Measurements from ENCODE around the gene CHAC1.

The CHAC1 gene

GRCh38 chr15:40985541-40986330, 32.5 kb downstream of the CHAC1 start:
- no peak for DNase-seq (ENCODE audit: low read depth)
- TF ChIP-seq CTCF (IDR thresholded peaks at IDR 0.05; ENCODE audit: insufficient read depth, low read depth, low read length, missing control alignments): no peak
- no peak overlapping the region for H3K4me3 ChIP-seq (ENCODE audit: low read depth, low read length)

DNA sequence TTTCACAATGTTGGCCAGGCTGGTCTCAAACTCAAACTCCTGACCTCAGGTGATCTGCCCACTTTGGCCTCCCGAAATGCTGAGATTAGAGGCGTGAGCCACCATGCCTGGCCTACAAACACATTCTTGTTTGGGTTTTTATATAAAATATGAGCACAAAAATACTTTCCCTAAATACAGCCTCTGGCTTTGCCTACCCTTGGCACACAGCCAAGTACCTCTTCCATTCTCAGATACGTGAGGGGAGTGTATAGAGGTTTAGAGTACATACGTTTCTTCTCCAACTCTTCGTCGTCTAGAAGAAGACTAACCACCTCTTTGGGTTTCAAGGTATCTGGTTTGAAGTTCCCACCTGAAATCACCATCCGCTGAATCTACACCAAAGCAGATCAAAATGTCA, 33.5 kb downstream of the CHAC1 start:
- no peak for DNase-seq (ENCODE audit: low read depth)
- no peak overlapping the region for H3K4me3 ChIP-seq (ENCODE audit: low read depth, low read length)
- TF ChIP-seq CTCF (IDR thresholded peaks at IDR 0.05; ENCODE audit: insufficient read depth, low read depth, low read length, missing control alignments): no peak

DNA sequence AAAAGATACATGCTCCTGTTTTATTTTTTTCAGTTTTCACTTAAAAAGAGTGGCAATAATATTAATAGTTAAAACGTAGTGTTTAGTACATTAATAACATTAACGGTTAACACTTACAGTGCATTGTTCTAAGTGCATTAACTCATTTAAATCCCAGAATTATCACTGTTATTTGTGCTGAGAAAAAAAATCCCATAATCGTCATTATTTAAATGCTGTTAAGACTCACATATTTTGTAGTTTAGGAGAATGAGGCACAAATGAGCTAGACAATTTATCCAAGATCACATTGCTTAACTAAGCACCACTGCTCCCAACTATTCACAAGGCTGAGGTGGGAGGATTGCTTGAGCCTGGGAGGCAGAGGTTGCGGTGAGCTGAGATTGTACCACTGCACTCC, 34.9 kb downstream of the CHAC1 start:
- DNase-seq (ENCODE audit: low read depth): no peak
- no peak overlapping the region for H3K4me3 ChIP-seq (ENCODE audit: low read depth, low read length)
- TF ChIP-seq CTCF (IDR thresholded peaks at IDR 0.05; ENCODE audit: insufficient read depth, low read depth, low read length, missing control alignments): no peak

DNA sequence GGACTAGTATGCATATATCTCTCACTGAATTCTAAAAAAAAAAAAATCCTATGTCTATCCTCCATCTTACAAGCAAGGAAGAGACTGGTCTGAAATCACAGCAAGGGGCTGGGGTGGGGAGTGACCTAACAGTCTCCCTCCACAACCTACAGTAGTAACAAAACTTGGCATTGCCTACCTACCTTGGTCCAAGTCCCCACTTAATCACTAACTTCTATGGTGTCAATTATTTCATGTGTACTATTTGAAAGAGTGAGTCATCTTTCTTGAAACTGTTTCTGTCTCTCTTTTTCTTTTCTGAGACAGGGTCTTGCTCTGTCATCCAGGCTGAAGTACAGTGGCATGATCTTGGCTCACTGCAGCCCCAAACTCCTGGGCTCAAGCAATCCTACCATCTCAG, 36.8 kb downstream of the CHAC1 start:
- DNase-seq (ENCODE audit: low read depth): no peak
- TF ChIP-seq CTCF (IDR thresholded peaks at IDR 0.05; ENCODE audit: insufficient read depth, low read depth, low read length, missing control alignments): no peak
- no peak overlapping the region for H3K4me3 ChIP-seq (ENCODE audit: low read depth, low read length)

- no peak overlapping the region for H3K4me3 ChIP-seq (ENCODE audit: low read depth, low read length)
- DNase-seq (ENCODE audit: low read depth): no peak
- TF ChIP-seq CTCF (IDR thresholded peaks at IDR 0.05; ENCODE audit: insufficient read depth, low read depth, low read length, missing control alignments): no peak
These were observed 37.5 kb downstream of the CHAC1 start for GRCh38 chr15:40990789-40991188.

- no peak overlapping the region for H3K4me3 ChIP-seq (ENCODE audit: low read depth, low read length)
- no peak for DNase-seq (ENCODE audit: low read depth)
- TF ChIP-seq CTCF (IDR thresholded peaks at IDR 0.05; ENCODE audit: insufficient read depth, low read depth, low read length, missing control alignments): no peak
These were observed 38.1 kb downstream of the CHAC1 start for GRCh38 chr15:40991355-40991754.

DNA sequence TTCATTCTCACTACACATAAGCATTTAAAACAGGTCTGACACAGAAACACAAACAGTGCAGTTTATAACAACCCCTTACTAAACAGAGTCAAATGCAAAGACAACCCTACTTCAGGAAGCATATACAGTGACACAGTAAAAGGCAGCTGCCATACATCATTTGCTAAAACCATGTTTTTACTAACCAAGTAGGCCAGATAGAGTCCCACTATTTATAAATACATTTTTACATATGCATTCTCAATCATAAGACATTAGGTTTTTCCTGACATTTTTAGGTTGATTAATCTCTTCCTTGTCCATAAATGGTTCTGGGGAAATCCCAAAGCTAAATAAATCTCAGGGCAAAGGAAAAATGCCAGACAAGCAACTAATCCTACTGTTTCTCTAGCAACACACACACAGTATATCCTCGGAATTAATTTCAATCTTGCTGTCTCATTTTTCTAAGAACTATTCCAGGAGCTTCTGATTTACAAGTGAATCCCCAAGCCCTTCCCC, 39.0 kb downstream of the CHAC1 start:
- H3K4me3 ChIP-seq (ENCODE audit: low read depth, low read length): no peak overlapping the region
- no peak for DNase-seq (ENCODE audit: low read depth)
- TF ChIP-seq CTCF (IDR thresholded peaks at IDR 0.05; ENCODE audit: insufficient read depth, low read depth, low read length, missing control alignments): no peak
